OCI-LY3 (cell line): ENCODE results near the gene ARHGEF28.

ENCODE experiments used
- H2AFZ ChIP-seq: fragments of 200-600, 300-600 bp; shearing (Covaris generic); 2 replicates; pipeline ENCODE4 v1.6.0; 2014; ENCODE audit warnings: antibody characterized with exemption, low read depth, low read length
- H3K27ac ChIP-seq: fragments of 200-600, 300-600 bp; sonication (generic); 2 replicates; pipeline ENCODE4 v1.5.1; 2014; ENCODE audit warnings: mild to moderate bottlenecking, low read length, moderate library complexity, mixed read lengths
- H3K27me3 ChIP-seq: fragments of 200-600, 300-600 bp; sonication (generic); 2 replicates; pipeline ENCODE4 v1.6.1; 2014; ENCODE audit warnings: low read depth, low read length, mixed read lengths
- H3K36me3 ChIP-seq: fragments of 200-600, 300-600 bp; sonication (generic); replicated peaks from 2 replicates; pipeline ENCODE3; 2014; ENCODE audit warnings: low read depth, low read length, mixed read lengths
- H3K4me1 ChIP-seq: fragments of 300-600, 200-600 bp; sonication (generic); 2 replicates; pipeline ENCODE4 v1.6.1; 2014; ENCODE audit warnings: low read length, mixed read lengths
- H3K4me2 ChIP-seq: fragments of 200-600, 300-600 bp; sonication (generic); 2 replicates; pipeline ENCODE4 v1.6.1; 2014; ENCODE audit warnings: low read length, mixed read lengths
- H3K4me3 ChIP-seq: fragments of 300-600, 200-600 bp; sonication (generic); 2 replicates; pipeline ENCODE4 v1.5.1; 2014; ENCODE audit warnings: antibody characterized with exemption, mild to moderate bottlenecking, low read length, moderate library complexity
- H3K79me2 ChIP-seq: fragments of 300-600, 200-600 bp; shearing (Covaris generic); 2 replicates; pipeline ENCODE4 v1.6.1; 2014; ENCODE audit warnings: mild to moderate bottlenecking, low read length, mixed read lengths
- H3K9ac ChIP-seq: fragments of 300-600, 200-600 bp; shearing (Covaris generic); 2 replicates; pipeline ENCODE4 v1.6.0; 2014; ENCODE audit warnings: mild to moderate bottlenecking, low read length, moderate library complexity
- H3K9me3 ChIP-seq: fragments of 200-600, 300-600 bp; shearing (Covaris generic); 2 replicates; pipeline ENCODE4 v1.6.1; 2014; ENCODE audit warnings: low read length, mixed read lengths; ENCODE audit not compliant: insufficient read depth
- H4K20me1 ChIP-seq: fragments of 200-600, 300-600 bp; sonication (generic); 2 replicates; pipeline ENCODE4 v1.6.1; 2016; ENCODE audit warnings: low read length, mixed read lengths; ENCODE audit not compliant: insufficient read depth
- CTCF ChIP-seq: fragments of 200-600, 300-600 bp; sonication (generic); IDR thresholded peaks from 2 replicates; pipeline ENCODE4 v1.5.1; 2014; ENCODE audit warnings: antibody characterized with exemption, low read length, low read depth
- EZH2phosphoT487 ChIP-seq: fragments of 200-600 bp; shearing (Covaris generic); IDR thresholded peaks from 2 replicates; pipeline ENCODE4 v1.6.1; 2018; ENCODE audit warnings: antibody characterized with exemption, mixed run types, low read depth

Gene ARHGEF28

GRCh38 chr5:73607228-73607627, 18.8 kb upstream of the ARHGEF28 start:
- H3K4me3 ChIP-seq: no peak overlapping the region
- no peaks in the 10 kb centered on the region for H3K27me3 ChIP-seq
- H3K4me1 ChIP-seq: no peaks in the 10 kb centered on the region
- H3K79me2 ChIP-seq: no peaks in the 10 kb centered on the region
- H3K27ac ChIP-seq: no peak overlapping the region
- H2AFZ ChIP-seq: no peak overlapping the region
- no peaks in the 10 kb centered on the region for H3K36me3 ChIP-seq
- no peak overlapping the region for H3K4me2 ChIP-seq
- H4K20me1 ChIP-seq: no peaks in the 10 kb centered on the region
- no peaks in the 10 kb centered on the region for H3K9me3 ChIP-seq
- no peak overlapping the region for H3K9ac ChIP-seq
- no peak for TF ChIP-seq EZH2phosphoT487
- TF ChIP-seq CTCF: no peak

GRCh38 chr5:73612799-73613198, 13.2 kb upstream of the ARHGEF28 start:
- H3K4me1 ChIP-seq: no peaks in the 10 kb centered on the region

GRCh38 chr5:73615085-73615484, 10.9 kb upstream of the ARHGEF28 start:
- no peak overlapping the region for H3K9ac ChIP-seq
- no peak overlapping the region for H3K4me3 ChIP-seq
- no peak overlapping the region for H2AFZ ChIP-seq
- no peak overlapping the region for H3K27ac ChIP-seq
- H3K27me3 ChIP-seq: no peaks in the 10 kb centered on the region
- H3K9me3 ChIP-seq: no peaks in the 10 kb centered on the region
- H3K4me1 ChIP-seq: no peaks in the 10 kb centered on the region
- H4K20me1 ChIP-seq: no peaks in the 10 kb centered on the region
- H3K36me3 ChIP-seq: no peaks in the 10 kb centered on the region
- H3K4me2 ChIP-seq: no peak overlapping the region
- no peaks in the 10 kb centered on the region for H3K79me2 ChIP-seq
- TF ChIP-seq EZH2phosphoT487: no peak
- TF ChIP-seq CTCF: no peak

More at GRCh38 chr5:73612799-73613198, 13.2 kb upstream of the ARHGEF28 start:
- Histone ChIP-seq H4K20me1 (no peaks in the 10 kb centered on the region), H3K4me3 (no peak overlapping the region), H3K27me3 (no peaks in the 10 kb centered on the region), H3K79me2 (no peaks in the 10 kb centered on the region), H3K36me3 (no peaks in the 10 kb centered on the region), H3K9me3 (no peaks in the 10 kb centered on the region), H3K4me2 (no peak overlapping the region), H3K9ac (no peak overlapping the region), H3K27ac (no peak overlapping the region), H2AFZ (no peak overlapping the region)
- TF ChIP-seq CTCF: no peak
- no peak for TF ChIP-seq EZH2phosphoT487

- Histone ChIP-seq H3K79me2 (no peaks in the 10 kb centered on the region), H3K27ac (no peak overlapping the region), H3K4me2 (no peak overlapping the region), H3K27me3 (no peaks in the 10 kb centered on the region), H4K20me1 (no peaks in the 10 kb centered on the region), H2AFZ (no peak overlapping the region), H3K4me1 (no peaks in the 10 kb centered on the region), H3K36me3 (no peaks in the 10 kb centered on the region), H3K4me3 (no peak overlapping the region), H3K9me3 (no peaks in the 10 kb centered on the region), H3K9ac (no peak overlapping the region)
- TF ChIP-seq EZH2phosphoT487 (no peak), CTCF (no peak)
Measured at GRCh38 chr5:73615947-73616346, 10.0 kb upstream of the ARHGEF28 start.
